Activated CD4-positive, CD25-positive, alpha-beta regulatory T cell (primary cell): ENCODE measurements around the gene NHP2.
A peak's percentile ranks its signal among the peaks of the same experiment; 100 is the strongest.

ENCODE experiments used
- DNase-seq, 4 experiments: peaks; one replicate each; lab custom pipeline; 2025; lab: John Stamatoyannopoulos, UW

NHP2 gene

GRCh38 chr5:178114325-178115135, 39.2 kb downstream of the NHP2 start:
- peak in 2 of 4 experiments; percentile 7 to 11 for DNase-seq

GRCh38 chr5:178113841-178114324, 39.8 kb downstream of the NHP2 start:
- DNase-seq = no peak

GRCh38 chr5:178113141-178113787, 40.4 kb downstream of the NHP2 start, which contains the start of gene N4BP3:
N4BP3 (plus strand) TSS chr5:178113532; CDS start chr5:178119584, 6,052 bp downstream.
- peak; percentile 63 to 73 (median 68) for DNase-seq

GRCh38 chr5:178112545-178112944, 41.1 kb downstream of the NHP2 start:
- no peak for DNase-seq

- no peak for DNase-seq
Measured at GRCh38 chr5:178111925-178112324, 41.8 kb downstream of the NHP2 start.

- no peak for DNase-seq
Measured at GRCh38 chr5:178110511-178110910, 43.2 kb downstream of the NHP2 start.

GRCh38 chr5:178108966-178109365, 44.7 kb downstream of the NHP2 start:
- no peak for DNase-seq

GRCh38 chr5:178108446-178108845, 45.2 kb downstream of the NHP2 start:
- no peak for DNase-seq

GRCh38 chr5:178107756-178108310, 45.9 kb downstream of the NHP2 start:
- DNase-seq = no peak

- DNase-seq = no peak
Measured at GRCh38 chr5:178106556-178107239, 47.0 kb downstream of the NHP2 start.

GRCh38 chr5:178106086-178106485, 47.6 kb downstream of the NHP2 start:
- no peak for DNase-seq

GRCh38 chr5:178104492-178104891, 49.2 kb downstream of the NHP2 start:
- DNase-seq = no peak

- DNase-seq = no peak
Measured at GRCh38 chr5:178103612-178104011, 50.1 kb downstream of the NHP2 start.
